ENCODE results near the gene ITGB2. TPM values are rescaled to one million over a fixed set of nuclear protein-coding genes. Genes with fewer than 3 reads are reported as not detected.

ITGB2 gene
- polyA plus RNA-seq, 5 donors = 7.3 to 16.1 (median 8.6) TPM

DNA sequence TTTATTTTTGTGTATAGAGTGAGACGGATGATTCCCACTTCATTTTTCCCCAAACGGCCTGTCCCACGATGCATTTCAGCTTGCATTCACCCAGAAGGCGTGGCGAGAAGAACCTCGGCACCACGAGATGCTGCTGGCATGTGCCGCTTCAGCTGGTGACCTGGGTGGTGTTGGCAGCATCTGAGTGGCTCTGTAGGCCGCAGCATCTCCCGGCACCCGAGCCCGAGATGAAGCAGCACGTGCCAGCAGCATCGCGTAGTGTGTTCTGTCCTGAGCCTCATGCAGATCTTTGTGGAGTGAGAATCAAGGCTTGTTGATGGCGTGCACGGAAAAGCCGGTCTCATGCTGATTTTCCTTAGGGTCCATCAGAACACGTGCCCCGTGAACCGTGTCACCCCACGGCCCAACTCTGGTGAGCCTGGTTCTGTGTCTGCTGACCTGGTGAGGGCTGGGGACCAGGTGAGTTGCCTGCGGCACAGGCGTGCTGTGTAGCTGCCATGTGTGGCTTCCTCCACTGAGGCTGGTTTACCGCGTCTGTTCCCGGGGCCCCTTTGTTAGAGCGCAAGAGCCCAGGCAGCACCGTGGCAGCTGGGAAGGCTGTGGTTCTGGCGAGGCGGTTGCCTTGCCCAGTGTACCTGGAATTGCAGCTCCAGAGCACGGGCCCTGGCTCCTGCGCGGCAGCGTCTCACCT lies 35.8 kb upstream of the ITGB2 start:
- no peak for DNase-seq

DNA sequence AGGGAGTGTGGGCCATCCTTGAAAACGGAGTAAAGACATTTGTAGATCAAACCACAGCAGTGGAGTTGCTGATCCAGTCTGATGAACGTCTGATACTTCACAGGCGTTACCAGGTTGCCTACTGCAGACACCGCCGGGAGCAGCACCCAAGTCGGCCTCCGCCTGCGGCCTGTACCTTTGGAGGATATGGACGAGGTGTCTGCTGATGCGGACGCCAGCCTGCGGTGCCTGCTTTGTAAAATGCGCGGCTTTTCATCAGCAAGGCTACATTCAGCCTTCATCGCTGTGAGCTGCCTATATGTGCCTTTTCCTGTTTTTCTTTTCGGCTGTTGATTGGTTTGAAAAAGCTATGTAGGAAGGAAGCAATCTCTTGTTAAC lies 35.1 kb upstream of the ITGB2 start:
- DNase-seq = no peak

DNA sequence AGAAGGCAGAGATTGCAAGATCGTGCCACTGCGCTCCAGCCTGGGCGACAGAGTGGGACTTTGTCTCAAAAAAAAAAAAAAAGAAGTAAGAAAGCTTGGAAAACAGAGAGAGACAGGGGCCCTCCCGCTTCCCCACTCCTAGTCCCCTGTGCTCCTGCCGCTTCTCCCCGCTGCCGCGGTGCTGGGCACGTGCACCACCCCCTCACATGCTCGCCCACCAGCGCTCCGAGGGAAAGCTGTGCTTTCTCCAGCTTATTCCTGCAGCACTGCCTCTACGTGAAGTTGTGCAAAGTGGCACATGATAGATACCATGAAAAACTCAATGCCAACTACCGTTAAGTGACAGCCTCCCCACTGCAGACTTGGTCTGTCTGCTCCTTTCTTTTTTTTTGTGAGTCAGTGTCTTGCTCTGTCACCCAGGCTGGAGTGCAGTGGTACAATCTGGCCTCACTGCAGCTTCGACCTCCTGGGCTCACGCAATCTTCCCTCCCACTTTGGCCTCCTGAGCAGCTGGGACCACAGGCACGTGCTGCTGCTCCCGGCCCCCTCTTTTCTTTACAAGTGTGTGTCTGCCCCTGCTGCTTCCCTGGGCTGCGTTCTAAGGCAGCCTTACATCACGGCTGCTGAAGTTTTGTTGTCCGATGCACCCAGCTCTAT lies 34.6 kb upstream of the ITGB2 start:
- DNase-seq = no peak

DNA sequence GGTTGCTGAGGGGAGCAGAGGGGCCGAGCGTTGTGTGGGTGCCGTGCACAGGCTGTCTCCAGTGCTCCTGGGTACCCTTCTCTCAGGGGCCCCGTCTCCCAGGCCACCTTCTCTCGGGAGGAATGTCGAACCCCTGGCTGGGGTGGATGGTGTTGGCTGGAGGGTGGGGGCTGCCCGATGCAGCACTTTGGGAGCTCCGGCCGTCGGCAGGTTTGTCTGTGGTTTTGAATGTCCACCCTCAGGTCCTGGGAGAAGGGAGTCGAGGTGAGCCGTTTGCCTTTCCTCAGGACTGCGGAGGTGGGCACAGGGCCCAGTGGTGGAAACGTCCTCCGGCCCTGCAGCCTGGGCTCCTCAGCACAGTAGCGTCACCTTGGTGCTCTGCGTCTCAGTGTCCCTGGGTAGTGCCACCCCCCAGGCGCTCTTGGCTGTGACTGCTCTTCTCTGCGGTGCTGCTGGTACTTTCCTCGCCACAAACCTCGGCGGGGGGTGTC lies 33.6 kb upstream of the ITGB2 start:
- DNase-seq = no peak

DNA sequence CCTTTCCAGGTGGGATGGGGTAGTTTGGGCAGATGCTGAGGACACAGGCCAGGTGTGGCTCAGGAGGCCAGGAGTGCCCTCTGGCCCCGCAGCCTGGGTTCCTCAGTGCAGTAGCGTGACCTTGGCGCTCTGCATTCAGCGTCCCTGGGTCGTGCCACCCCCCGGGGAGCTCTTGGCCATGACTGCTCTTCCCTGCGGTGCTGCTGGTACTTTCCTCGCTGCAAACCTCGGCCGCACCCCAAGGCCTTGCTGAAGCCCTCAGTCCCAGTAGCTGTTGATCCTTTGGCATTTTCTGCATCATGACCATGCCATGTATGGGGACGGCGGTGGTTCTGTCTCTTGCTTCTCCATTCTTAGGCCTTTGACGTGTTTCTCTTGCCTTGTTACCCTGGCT lies 32.9 kb upstream of the ITGB2 start:
- DNase-seq = no peak

DNA sequence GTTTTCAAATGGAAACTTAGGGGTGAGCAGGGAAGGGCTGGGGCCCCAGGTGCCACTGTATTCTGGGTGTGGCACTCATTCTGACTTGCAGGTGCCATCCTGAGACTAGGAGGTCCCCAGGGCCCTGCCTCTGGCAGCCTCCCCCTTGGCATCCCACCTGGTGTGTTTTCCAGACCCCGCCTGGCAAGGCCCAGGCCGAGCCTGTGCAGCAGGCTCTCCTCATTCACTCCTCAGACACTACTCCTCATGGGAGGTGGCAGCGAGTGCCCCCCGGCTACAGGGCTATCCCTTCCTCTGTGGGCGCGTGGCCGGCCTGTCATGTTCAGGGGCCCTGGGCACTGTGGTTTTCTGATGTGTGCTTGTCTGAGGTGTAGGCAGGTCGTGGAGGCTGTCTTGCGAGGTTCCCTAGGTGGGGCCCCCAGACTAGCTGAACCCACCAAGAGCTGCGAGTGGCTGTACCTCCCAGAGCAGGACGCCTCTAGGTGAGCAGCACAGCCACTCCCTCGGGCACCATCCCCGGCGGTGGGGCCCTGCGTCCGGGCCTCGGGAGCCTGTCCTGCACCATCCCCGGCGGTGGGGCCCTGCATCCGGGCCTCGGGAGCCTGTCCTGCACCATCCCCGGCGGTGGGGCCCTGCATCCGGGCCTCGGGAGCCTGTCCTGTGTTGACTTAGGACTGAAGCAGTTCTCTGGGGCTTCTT lies 32.4 kb upstream of the ITGB2 start:
- DNase-seq = no peak

DNA sequence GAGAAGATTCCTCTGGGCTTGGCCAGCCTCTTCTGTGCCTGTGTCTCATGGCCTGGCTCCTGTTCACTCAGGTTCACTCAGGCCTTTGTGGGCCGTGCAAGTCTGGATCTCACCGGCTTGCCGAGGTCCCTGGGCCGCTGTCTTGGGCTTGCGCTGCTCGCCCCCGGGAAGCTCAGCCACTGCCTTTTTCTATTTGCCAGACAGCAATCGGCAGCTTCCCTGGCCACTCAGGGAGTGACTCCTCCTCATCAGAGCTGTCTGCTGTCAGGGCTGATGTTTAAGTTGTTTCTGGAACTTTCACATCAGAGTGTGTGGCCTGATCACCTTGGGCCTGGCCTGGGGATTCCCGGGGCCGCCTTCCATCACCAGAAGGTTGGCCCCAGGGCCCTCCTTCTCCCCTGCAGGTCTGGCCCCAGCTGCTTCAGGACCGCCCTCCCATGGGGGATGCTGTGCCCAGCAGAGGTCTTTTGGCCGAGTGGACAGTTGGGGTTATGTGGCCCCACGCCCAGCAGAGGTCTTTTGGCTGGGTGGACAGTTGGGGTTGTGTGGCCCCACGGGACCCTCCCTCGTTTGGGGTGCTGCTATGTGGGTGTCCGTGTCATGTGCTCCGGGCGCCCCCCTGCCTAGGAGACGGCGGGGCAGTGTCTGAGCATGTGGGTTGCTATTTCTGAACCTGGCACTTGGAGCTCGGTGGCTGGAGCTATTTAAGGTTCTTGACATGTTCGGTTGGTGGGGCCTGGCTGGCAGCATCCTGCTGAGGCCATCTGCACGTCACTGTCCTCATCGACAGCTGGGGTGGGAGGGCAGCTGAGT lies 31.6 kb upstream of the ITGB2 start:
- no peak for DNase-seq

DNA sequence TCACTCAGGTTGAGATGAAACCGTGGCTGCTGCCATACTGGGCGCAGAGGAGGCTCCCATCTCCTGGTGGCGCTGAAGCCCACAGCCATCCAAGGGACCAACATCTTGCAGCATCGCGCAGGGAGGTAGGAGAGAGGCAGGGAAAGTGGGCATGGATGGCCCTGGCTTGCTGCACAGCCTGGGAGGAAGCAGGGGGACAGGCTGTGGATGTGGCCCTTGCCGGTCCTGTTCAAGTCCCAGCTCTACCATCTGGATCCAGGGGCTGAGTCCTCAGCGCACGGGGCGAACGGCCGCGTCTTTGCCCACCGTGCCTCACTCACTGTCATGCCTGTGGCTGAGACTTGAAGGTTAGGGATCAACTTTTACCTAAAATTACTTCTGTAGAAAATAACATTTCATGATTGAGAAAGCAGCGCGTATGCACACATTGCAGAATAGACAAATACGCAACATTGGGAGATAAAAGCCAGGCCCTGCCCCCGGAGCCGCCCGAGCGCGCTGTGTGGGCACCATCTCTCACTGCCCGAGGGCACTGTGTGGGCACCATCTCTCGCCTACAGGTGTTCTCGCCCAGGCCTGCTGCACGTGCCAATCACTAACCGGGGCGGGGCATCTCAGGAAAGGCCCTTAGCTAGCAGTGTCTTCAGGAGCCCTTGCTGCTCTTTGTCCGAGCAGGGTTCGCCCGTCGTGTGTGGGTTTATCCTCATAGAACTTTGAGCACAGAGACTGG lies 30.7 kb upstream of the ITGB2 start:
- no peak for DNase-seq

DNA sequence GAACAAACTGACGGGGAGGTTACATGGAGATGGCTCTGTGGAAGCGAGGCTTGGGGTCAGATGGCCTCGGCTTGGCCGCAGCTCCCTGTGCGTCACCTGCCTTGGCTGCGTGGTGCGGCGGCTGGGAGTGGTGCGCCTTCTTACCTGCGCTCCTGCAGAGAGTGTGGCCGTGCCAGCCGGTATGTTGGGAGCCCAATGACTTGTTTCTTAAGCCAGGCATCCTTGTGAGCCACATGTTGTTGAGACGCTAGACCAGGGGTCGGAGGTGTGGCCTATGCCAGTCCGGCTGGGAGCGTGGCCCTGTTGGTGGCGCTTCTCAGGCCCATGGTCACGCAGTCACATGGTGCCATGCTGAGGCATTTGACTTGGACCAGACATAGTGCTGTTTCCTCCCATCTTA lies 29.7 kb upstream of the ITGB2 start:
- DNase-seq = no peak

DNA sequence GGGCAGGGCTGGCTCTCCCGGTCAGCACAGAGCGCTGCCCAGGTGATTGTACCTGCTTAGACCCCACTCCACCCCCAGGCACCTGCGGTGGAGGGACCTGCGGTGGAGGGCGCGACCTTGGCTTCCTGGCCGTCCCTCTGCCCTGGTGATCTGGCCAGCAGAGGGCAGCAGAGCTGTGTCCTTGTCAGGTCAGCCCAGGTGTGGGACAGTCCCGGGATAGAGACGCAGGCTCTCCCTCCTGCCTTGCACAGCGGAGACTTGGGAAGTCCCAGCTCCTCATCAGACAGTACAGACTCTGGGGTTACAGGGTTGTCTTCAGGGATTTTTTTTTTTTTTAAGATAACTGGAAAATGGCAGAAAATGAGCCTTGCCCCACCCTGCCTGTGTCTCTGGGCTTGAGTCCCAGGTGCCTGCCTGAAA lies 29.1 kb upstream of the ITGB2 start:
- DNase-seq = peak; percentile 53 to 60

DNA sequence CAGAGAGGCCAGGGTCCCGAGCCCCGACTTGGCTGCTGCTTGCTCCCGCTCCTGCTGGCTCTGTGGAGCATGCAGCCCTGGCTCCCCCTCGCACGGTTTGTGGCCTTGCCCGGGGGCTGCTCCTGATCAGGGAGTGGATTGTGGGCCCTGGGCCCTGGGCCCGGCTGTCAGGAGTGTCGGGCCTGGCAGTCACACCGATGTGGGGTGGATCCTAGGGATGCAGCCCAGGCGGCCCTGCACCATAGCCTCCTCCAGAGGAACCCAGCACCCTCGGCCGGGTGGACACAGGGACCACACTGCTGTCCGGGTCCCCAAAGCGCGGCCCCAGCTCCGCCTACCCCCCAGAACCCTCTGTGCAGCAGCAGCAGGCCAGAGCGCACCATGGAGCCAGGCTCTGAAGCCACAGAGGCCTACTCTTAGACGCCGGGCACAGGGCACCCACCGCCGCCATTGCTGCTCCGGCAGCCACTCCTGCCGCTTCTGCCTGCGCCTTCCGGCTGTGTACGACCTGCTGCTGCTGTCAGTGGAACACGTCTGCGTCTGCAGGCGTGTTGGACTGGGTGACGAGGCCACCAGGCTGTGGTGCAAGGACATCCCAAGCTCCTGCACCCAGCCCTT lies 28.6 kb upstream of the ITGB2 start:
- DNase-seq = no peak

DNA sequence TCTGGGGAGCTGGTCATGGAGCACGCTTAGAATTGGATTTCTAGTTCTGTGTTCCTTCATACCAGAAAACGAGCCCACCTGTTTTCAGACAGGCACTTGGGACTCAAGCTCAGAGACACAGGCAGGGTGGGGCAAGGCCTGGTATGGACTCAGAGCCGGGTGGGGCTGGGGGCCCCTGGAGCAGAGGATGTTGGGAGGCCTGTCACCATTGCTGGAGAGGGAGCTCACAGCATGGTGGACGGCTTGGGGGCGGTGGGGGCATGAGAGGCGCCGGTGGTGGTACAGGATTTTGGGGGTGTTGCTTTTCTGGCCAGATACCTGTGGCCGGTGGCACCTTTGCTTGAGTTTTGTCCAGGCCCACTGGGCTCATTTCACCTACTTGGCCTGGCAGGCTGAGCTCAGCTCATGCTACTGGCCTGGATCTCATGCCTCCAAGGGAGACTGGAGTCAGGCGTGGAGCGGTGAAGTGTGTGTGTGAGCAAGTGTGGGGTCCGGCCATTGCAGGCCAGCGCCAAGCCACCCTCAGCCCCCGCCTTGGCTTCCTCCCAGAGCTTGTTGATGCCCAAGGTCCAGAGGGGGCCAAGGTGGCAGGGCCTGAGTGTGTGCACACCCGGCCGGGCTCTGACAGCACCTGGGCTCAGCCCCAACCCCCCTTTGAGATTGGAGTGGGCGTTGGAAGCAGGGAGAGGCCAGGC lies 27.9 kb upstream of the ITGB2 start:
- DNase-seq = no peak

DNA sequence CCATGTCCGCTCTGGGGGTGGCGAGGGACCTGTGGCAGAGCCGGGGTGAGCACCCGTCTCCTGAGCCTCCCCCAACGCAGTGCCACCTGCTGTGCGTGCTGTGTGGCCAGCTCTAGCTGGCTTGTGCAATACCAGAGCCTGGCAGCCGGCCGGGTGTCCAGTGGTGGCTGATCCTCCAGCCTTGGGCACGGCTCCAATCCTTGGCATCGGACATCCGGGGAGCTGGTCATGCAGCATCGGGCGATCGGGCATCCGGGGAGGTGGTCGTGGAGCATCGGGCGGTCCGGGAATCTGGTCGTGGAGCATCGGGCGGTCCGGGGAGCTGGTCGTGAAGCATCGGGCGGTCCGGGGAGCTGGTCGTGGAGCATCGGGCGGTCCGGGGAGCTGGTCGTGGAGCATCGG lies 27.2 kb upstream of the ITGB2 start:
- no peak for DNase-seq

DNA sequence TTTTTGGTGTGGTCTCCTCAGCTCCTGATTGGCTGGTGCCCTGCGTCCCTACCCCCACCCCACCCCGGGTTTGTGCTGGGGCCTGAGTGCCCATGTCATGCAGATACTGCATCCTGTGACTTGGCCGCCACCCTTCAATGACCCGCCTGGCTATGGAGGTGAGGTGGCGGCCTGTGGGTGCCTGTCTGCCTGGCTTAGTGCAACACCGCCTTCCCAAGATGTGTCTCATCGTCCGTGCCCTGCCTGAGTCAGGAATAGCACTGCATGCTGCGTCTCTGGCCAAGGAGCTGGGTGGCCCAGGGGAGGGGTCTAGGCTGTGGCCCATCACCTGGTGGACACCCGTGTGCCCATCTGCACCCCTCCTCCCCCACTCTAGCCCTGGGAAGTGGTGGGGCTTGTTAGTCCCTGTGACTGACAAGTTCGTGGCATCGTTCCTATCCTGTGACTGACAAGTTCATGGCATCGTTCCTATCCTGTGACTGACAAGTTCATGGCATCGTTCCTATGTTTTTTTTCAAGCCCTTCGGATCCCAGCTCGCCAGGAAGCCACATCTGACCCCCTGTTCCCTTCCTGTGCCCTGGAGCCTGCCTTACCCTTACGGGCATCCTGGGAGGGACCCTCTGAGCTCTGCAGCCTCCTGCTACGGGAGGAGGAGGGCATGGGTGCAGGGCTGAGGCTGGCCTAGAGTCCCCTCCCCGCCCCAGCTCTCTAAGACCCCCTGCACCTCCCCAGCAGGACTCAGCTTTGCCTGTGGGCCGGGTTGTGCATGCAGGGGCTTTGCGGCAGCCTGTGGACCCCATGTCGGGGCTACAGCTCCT lies 26.6 kb upstream of the ITGB2 start:
- DNase-seq = no peak

DNA sequence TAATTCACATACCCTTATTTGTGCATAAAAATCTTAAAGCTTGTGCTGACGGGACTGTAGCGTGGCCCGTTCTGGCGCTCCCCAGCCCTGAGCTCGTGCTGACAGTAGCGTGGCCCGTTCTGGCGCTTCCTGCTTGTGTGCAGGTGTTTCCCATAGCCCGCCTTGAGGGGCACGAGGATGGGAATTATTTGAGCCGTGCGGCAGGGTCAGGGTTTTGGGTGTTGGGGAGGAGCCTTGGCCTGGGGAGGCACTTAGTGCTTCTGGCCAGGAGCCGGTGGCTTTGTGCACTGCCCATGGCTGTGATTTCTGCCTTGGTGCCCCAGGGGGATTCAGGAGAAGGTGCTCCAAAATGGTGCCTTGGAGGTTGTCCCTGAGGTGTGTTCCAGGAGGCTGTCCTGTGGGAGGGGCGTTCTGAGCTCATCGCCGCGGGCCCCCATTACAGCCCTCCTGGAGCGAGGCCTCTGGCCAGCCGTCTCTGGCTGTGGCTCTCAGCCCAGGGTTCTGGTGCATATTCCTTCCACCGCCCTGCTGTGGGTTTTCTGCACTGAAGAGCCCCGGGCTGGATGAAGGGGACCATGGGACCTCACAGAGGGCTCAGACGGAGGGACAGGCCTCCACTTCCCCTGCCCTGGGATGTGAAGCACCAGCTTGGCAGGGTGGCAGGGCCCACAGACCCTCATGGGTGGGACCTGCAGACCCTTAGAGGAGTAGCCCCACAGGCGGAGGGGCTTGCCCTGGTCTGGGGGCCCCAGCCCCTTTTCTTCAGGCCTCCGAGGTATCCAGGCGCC lies 25.7 kb upstream of the ITGB2 start:
- DNase-seq = no peak

DNA sequence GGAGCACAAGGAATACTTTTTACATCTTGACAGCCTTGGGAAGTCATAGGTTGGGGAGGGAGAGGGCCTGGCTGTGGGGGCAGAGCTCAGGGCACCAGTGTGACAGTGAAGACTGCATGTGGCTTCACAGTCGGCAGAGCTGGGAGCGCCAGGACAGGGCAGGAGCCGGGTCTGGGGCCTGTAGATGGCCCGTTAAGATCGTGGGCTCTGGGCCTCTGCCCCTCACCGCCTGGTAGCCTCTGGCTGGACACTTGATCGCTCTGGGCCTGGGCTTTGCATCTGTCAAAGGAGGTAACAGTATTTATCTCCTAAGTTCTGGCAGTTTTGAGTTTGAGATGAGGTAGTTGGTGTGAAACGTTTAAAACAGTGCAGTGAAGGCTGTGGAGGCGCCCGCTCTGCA lies 23.9 kb upstream of the ITGB2 start:
- DNase-seq = no peak

DNA sequence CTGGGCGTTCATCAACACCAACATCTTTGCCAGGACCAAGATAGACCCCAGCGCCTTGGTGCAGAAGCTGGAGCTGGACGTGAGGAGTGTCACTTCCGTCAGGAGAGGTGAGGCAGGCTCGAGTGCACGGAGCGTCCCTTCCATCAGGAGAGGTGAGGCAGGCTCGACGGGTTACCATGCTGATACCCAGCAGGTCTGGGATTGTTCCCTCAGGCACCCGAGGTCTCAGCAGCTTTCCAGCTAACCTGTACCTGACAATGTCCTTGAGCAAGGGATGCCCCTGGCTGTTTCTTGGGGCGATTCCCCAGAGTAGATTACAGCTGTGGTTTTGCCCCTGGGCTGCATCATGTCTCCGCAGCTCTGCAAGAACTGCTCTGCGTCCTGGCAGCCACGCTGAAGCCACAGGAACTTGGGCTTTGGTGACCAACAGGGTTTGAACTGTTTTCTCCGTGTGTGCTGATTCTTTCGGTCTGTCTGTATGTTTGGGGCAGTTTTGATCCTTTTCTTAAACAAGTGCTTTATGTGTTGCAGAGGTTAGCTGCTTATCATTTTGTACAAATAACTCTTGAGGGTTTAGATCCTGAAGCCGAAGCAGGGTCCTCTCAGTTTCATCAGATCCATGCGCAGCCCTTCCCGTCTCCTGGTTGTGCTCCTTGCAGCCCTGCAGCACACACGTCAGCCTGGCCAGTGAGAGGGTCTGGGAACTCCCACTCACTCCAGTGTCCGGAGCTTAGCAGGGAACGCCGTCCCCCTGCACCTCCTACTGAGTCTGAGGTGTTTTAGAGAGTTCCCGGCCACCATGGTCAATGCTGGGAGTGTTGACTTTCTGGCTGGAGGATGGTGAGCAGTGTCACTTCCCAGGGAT lies 23.2 kb upstream of the ITGB2 start:
- no peak for DNase-seq
